Stromal cell of bone marrow (primary cell): ENCODE measurements around the gene TCN1.
"Not testable (repeated sequence)": the region's sequence is repeated elsewhere in the genome, so short reads cannot be mapped to it uniquely, and the experiment has no call there.

ENCODE experiments used
- DNase-seq: peaks from one replicate; pipeline ENCODE4 v3.0.0-alpha.2; 2012; ENCODE audit warnings: low read depth

TCN1 gene

GRCh38 chr11:59857439-59858434, 8.6 kb downstream of the TCN1 start:
- no peak for DNase-seq

GRCh38 chr11:59854871-59855270, 11.4 kb downstream of the TCN1 start:
- DNase-seq: no peak

- not testable (repeated sequence) for DNase-seq
Observed at GRCh38 chr11:59851416-59851815, 14.9 kb downstream of the TCN1 start.

GRCh38 chr11:59849551-59849950, 16.7 kb downstream of the TCN1 start:
- not testable (repeated sequence) for DNase-seq

GRCh38 chr11:59849129-59849528, 17.2 kb downstream of the TCN1 start:
- DNase-seq: no peak

GRCh38 chr11:59848439-59848838, 17.8 kb downstream of the TCN1 start:
- DNase-seq: not testable (repeated sequence)

GRCh38 chr11:59847626-59848025, 18.7 kb downstream of the TCN1 start:
- no peak for DNase-seq

- DNase-seq: no peak
Observed at GRCh38 chr11:59846556-59846955, 19.7 kb downstream of the TCN1 start.

- DNase-seq: no peak
Observed at GRCh38 chr11:59845399-59845798, 20.9 kb downstream of the TCN1 start, which contains the start of gene CBLIF. Gene CBLIF, minus strand, starts transcription at chr11:59845499. Its CDS starts 46 bp downstream, at chr11:59845453.

- DNase-seq: no peak
Observed at GRCh38 chr11:59842316-59842715, 24.0 kb downstream of the TCN1 start.

- no peak for DNase-seq
Observed at GRCh38 chr11:59841514-59841913, 24.8 kb downstream of the TCN1 start.

- DNase-seq: no peak
Observed at GRCh38 chr11:59839615-59840014, 26.7 kb downstream of the TCN1 start.

GRCh38 chr11:59833602-59834001, 32.7 kb downstream of the TCN1 start:
- DNase-seq: no peak

GRCh38 chr11:59829358-59829757, 36.9 kb downstream of the TCN1 start:
- no peak for DNase-seq

GRCh38 chr11:59822989-59823566, 43.2 kb downstream of the TCN1 start:
- peak; percentile 34 for DNase-seq

GRCh38 chr11:59818572-59818971, 47.7 kb downstream of the TCN1 start:
- DNase-seq: no peak

GRCh38 chr11:59816434-59816833, 49.9 kb downstream of the TCN1 start:
- DNase-seq: not testable (repeated sequence)

- DNase-seq: no peak
Observed at GRCh38 chr11:59815754-59816153, 50.5 kb downstream of the TCN1 start.

- DNase-seq: no peak
Observed at GRCh38 chr11:59814021-59814420, 52.3 kb downstream of the TCN1 start.

- DNase-seq: no peak
Observed at GRCh38 chr11:59813364-59813763, 52.9 kb downstream of the TCN1 start.

- no peak for DNase-seq
Observed at GRCh38 chr11:59812220-59812619, 54.1 kb downstream of the TCN1 start.

GRCh38 chr11:59810911-59811259, 55.4 kb downstream of the TCN1 start:
- DNase-seq: no peak

GRCh38 chr11:59810189-59810910, 55.9 kb downstream of the TCN1 start, which contains the start of gene MRPL16:
Gene MRPL16, minus strand, starts transcription at chr11:59810778. Its CDS starts 120 bp downstream, at chr11:59810658.
- peak; percentile 67 for DNase-seq
